ENCODE measurements around the gene NFKBIE. TPM values are rescaled to one million over a fixed set of nuclear protein-coding genes. Genes with fewer than 3 reads are reported as not detected.

The NFKBIE gene
- total and polyA plus RNA-seq, 4 donors: 3.7 to 4.9 (median 4.7) TPM

DNA sequence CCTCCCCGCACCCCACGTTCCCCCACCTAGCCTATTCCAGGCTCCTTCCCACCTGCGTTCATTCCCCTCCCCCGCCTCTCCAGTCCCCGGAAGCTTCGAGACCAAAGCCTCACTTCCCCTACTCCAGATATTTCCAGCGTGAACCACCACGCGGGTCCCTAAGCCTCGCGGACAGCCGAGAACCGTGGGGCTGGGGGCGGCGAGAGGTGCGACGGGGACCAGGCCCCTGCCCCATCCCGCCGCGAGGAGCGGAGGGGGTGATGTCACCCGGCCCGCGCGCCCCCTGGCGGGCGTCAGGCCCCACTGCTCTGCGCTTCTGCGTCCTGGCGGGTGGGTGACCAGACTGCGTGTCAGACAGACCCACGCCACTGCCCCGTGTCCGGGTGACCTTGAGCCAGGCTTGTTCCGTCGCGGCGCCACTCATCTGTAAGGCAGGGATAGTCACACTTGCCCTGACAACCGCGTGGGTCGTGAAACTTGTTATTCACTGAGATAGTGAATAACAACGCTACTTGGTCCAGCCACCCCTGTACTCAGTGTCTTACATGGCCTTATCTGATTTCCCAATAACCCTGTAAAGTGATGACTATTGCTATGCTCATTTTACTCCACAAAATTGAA, 27.4 kb downstream of the NFKBIE start:
- Histone ChIP-seq H3K9me3 (ENCODE audit: control insufficient read depth in 4 of 4, low read length in 3 of 4) (no peaks in the 10 kb centered on the region), H3K9ac (ENCODE audit: low read depth in 1 of 2, low read length in 2 of 2) (peak overlapping the region; percentile 75), H3K4me1 (ENCODE audit: control insufficient read depth in 4 of 4, insufficient read depth in 4 of 4, low read length in 3 of 4) (peaks cover 16 to 41% (median 35%) of the 10 kb centered on the region in 4 donors), H3K27me3 (ENCODE audit: control insufficient read depth in 4 of 4, insufficient read depth in 4 of 4, low read length in 3 of 4) (no peaks in the 10 kb centered on the region), H3K27ac (ENCODE audit: low read depth in 1 of 2, low read length in 2 of 2) (peak overlapping the region; percentile 97 to 99), H3K36me3 (ENCODE audit: control insufficient read depth in 4 of 4, insufficient read depth in 3 of 4, low read depth in 1 of 4, low read length in 3 of 4) (no peaks in the 10 kb centered on the region), H3K4me3 (ENCODE audit: low read depth in 1 of 3, low read length in 3 of 3) (peak overlapping the region; percentile 49 to 71 (median 49))
- DNase-seq (ENCODE audit: low spot score): peak; percentile 87
- TF ChIP-seq CTCF (IDR thresholded peaks at IDR 0.05; ENCODE audit: low read depth, low read length, missing input control) (peak; percentile 90), FOXA1 (IDR thresholded peaks at IDR 0.05) (no peak), RAD21 (IDR thresholded peaks at IDR 0.05) (peak; percentile 71 to 79), GABPA (IDR thresholded peaks at IDR 0.05 in 1 of 2, conservative IDR thresholded peaks at IDR 0.05 in 1 of 2) (no peak), JUND (IDR thresholded peaks at IDR 0.05) (no peak), TAF1 (conservative IDR thresholded peaks at IDR 0.05) (no peak), RXRA (IDR thresholded peaks at IDR 0.05) (no peak), NR2F2 (IDR thresholded peaks at IDR 0.05) (no peak), YY1 (IDR thresholded peaks at IDR 0.05) (no peak)
- TF ChIP-seq, protein P1, sequence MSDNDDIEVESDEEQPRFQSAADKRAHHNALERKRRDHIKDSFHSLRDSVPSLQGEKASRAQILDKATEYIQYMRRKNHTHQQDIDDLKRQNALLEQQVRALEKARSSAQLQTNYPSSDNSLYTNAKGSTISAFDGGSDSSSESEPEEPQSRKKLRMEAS (IDR thresholded peaks at IDR 0.05): no peak
- whole genome bisulfite sequencing: 1% methylated on average over 42 of the region's 42 CpGs

- 9% methylated on average over 22 of the region's 22 CpGs for WGBS
- peak; percentile 83 for DNase-seq (ENCODE audit: low spot score)
- H3K4me1 ChIP-seq (ENCODE audit: control insufficient read depth in 4 of 4, insufficient read depth in 4 of 4, low read length in 3 of 4): peaks cover 16 to 46% (median 38%) of the 10 kb centered on the region in 4 donors
Observed at GRCh38 chr6:44237021-44237812, 28.1 kb downstream of the NFKBIE start.

More at GRCh38 chr6:44237021-44237812, 28.1 kb downstream of the NFKBIE start:
- H3K9me3 ChIP-seq (ENCODE audit: control insufficient read depth in 4 of 4, low read length in 3 of 4): no peaks in the 10 kb centered on the region
- no peaks in the 10 kb centered on the region for H3K27me3 ChIP-seq (ENCODE audit: control insufficient read depth in 4 of 4, insufficient read depth in 4 of 4, low read length in 3 of 4)
- H3K36me3 ChIP-seq (ENCODE audit: control insufficient read depth in 4 of 4, insufficient read depth in 3 of 4, low read depth in 1 of 4, low read length in 3 of 4): no peaks in the 10 kb centered on the region
- peak overlapping the region; percentile 49 to 71 (median 49) for H3K4me3 ChIP-seq (ENCODE audit: low read depth in 1 of 3, low read length in 3 of 3)
- peak overlapping the region; percentile 97 to 99 for H3K27ac ChIP-seq (ENCODE audit: low read depth in 1 of 2, low read length in 2 of 2)
- H3K9ac ChIP-seq (ENCODE audit: low read depth in 1 of 2, low read length in 2 of 2): peak overlapping the region; percentile 75
- TF ChIP-seq HNF4G (IDR thresholded peaks at IDR 0.05): no peak
- peak; percentile 79 for TF ChIP-seq FOXA1 (IDR thresholded peaks at IDR 0.05)
- TF ChIP-seq EGR1 (IDR thresholded peaks at IDR 0.05; ENCODE audit: low read depth in 2 of 2): no peak
- TF ChIP-seq REST (IDR thresholded peaks at IDR 0.05): peak; percentile 84
- TF ChIP-seq ATF3 (IDR thresholded peaks at IDR 0.05): peak; percentile 72
- TF ChIP-seq, protein P1 (IDR thresholded peaks at IDR 0.05): peak; percentile 57
- peak; percentile 27 for TF ChIP-seq NR2F2 (IDR thresholded peaks at IDR 0.05)
- no peak for TF ChIP-seq TAF1 (conservative IDR thresholded peaks at IDR 0.05)
- TF ChIP-seq, protein P2, sequence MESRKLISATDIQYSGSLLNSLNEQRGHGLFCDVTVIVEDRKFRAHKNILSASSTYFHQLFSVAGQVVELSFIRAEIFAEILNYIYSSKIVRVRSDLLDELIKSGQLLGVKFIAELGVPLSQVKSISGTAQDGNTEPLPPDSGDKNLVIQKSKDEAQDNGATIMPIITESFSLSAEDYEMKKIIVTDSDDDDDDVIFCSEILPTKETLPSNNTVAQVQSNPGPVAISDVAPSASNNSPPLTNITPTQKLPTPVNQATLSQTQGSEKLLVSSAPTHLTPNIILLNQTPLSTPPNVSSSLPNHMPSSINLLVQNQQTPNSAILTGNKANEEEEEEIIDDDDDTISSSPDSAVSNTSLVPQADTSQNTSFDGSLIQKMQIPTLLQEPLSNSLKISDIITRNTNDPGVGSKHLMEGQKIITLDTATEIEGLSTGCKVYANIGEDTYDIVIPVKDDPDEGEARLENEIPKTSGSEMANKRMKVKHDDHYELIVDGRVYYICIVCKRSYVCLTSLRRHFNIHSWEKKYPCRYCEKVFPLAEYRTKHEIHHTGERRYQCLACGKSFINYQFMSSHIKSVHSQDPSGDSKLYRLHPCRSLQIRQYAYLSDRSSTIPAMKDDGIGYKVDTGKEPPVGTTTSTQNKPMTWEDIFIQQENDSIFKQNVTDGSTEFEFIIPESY (IDR thresholded peaks at IDR 0.05): peak; percentile 44
- TF ChIP-seq RXRA (IDR thresholded peaks at IDR 0.05): peak; percentile 51 to 73
- TF ChIP-seq YY1 (IDR thresholded peaks at IDR 0.05): peak; percentile 68
- no peak for TF ChIP-seq RAD21 (IDR thresholded peaks at IDR 0.05)
- peak; percentile 87 to 95 for TF ChIP-seq JUND (IDR thresholded peaks at IDR 0.05)
- TF ChIP-seq SP1 (IDR thresholded peaks at IDR 0.05): peak; percentile 61
- TF ChIP-seq FOXA2 (IDR thresholded peaks at IDR 0.05): peak; percentile 92
- TF ChIP-seq GABPA (IDR thresholded peaks at IDR 0.05 in 1 of 2, conservative IDR thresholded peaks at IDR 0.05 in 1 of 2): no peak
- peak; percentile 21 to 44 for TF ChIP-seq HNF4A (conservative IDR thresholded peaks at IDR 0.05)
- no peak for TF ChIP-seq CTCF (IDR thresholded peaks at IDR 0.05; ENCODE audit: low read depth, low read length, missing input control)

Measured in liver (tissue), 9 donors.